A204.1 (cell line): Measurements from ENCODE around the gene DSCAM.

Source experiments
- FAIRE-seq: peaks from 2 replicates; lab custom pipeline; 2012; peaks lifted over from hg19 to GRCh38; lab: Jason Lieb, UNC

Gene DSCAM

DNA sequence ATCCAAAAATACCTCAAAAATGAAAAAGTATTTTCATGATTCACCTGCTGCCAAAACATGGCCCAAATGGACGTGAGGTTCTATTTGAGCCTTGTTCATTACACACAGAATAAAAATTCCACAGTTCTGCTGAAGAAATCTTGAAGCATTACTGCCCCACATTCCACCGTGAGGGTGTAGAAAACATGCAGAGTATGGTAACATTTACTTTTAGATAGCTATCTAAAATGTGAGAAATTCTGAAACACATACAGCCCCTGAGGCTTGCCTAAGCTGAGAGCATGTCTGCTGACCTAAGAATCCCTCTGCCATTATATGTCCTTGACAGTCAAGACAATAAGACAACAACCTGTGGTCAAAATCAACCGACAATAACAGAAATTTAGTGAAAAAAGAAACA lies 186.5 kb downstream of the DSCAM start:
- FAIRE-seq, result no peak

DNA sequence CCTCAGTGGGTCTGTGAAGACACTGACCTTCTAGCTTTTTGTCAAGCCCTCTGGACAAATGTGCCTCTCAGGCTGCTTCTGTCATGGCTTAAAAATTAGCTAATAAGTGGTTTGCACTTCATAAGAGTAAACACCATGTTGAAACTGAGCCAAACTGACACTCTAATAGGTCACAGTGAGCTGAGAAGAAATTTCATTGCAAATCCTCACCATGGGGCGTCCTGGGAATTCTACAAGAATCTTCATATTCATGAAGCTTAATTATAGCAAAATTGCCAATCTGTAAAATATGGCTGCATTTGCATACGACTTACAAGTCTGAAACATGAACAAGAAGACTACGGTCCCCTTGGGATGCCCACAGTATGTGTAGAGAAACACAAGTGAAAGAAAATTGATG lies 188.6 kb downstream of the DSCAM start:
- FAIRE-seq, result no peak

DNA sequence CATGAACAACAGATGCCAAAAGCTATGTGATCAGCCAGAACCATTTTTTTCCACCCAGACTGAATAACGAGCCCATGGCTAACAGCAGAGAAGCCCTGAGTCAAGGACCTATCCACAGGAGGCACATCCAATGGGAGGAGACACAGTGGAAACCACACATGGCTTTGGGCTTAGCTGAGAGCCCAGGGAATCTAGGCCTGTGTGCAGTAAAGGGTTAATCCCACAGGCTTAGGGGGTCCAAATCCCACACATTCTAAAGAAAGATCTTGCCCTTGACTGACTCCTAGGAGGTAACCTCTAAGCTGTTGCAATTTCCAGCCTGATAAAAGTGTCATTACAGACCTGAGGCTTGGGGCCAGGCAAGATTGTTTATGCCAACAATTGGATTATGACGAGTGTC lies 194.5 kb downstream of the DSCAM start:
- FAIRE-seq, result no peak

DNA sequence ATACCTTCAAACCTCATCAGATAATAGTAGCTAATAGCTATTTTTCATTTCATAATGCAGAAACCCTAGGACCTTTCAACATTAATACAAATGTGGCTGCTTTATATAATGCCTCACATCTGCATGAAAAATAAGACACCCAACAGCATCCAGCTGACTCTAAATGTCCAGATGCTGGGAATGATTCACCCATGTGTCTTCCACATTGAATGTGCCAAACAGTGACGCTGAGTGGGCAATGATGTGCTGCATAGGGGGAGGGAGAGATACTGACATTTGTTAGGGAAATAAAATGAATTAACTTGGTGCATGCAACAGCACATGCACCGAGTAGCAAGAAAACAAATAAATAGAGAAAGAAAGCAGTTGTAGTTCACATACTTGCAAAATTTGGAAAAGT lies 199.3 kb downstream of the DSCAM start:
- no peak for FAIRE-seq

DNA sequence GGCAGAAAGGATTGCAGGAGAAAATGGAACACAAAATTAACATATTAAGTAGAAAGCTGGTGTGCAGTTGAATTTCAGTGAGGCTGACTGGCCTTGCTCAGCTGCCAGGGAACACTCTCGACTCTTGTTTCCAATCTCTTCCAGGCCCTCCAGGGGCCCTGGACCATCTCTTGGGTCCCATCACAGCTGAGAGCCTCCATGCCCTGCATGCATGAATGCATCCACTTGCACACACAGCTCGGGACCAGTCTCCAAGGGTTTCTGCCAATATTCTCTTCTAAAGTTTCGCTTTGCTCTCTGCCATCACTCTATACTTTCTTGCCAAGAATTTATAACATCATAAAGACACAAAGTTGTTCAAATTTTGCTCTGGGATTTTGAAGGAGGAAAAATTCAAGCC lies 200.3 kb downstream of the DSCAM start:
- no peak for FAIRE-seq

DNA sequence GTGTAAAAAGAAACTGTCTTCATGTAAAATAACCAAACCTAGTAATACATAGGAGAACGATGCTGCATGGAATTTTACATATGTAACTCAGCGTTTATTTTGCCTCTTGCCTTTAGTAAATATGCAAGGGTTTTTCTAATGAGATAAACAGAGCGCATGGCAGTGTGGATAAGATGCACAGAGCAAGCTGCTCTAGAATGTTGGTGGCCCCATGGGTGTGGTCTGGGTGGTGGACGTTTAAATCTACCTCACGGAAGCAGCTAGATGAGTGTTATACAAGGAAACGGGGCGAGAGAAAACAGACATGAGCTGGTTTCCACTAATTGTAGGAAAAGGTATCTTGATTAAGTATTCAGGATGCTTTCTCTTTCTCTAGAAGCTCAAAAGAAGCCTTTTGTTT lies 205.9 kb downstream of the DSCAM start:
- FAIRE-seq, result no peak

DNA sequence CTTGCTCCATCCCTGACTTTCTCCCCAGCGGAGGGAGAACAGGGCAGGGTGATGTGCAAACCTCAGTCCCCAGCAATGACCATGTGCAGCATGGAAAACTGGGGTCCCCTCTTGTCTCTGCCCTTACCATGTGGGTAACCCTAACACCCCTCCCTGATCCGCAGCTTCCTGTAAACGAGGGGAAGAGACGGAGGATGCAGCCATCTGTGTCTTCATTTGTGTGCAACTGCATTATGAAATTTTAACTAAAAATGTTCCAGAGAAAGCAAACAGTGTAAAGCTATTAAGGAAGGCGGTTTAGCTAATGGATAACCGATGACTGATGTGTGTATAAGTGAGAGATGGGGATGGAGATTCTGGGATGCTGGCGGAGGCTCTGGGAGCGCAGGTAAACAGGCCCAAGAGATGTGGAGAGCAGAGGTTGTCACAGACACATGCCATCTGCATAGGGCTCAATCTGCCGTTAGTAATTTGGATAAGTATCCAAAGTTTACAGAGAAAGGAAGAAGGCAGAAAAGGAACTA lies 206.6 kb downstream of the DSCAM start:
- FAIRE-seq, result no peak

DNA sequence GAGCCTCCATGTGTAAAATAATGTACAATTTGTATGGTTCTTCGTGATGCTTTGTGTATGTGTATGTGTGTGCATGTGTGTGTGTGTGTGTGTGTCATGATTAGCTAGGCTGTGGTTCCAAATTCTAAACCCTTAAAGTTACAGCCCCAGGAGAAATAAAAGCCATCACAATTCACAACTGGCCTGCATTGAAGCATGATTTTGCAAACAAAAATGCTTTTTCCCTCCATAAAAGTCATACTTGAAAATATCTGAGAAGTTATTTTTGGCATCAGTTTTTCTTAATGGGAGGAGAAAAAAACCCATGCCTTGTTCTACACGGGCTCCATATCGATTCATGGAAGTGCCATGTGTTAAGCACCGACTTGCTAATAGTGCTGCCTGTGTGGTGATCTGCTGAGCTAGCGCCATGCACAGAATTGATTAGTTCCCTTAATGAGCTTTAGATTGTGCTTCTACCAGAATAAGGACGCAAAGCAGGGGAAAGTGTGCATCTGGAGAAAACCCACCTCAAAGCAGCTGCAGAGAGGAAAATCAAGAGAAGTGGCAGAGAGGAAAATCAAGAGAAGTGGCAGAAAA lies 207.3 kb downstream of the DSCAM start:
- no peak for FAIRE-seq

DNA sequence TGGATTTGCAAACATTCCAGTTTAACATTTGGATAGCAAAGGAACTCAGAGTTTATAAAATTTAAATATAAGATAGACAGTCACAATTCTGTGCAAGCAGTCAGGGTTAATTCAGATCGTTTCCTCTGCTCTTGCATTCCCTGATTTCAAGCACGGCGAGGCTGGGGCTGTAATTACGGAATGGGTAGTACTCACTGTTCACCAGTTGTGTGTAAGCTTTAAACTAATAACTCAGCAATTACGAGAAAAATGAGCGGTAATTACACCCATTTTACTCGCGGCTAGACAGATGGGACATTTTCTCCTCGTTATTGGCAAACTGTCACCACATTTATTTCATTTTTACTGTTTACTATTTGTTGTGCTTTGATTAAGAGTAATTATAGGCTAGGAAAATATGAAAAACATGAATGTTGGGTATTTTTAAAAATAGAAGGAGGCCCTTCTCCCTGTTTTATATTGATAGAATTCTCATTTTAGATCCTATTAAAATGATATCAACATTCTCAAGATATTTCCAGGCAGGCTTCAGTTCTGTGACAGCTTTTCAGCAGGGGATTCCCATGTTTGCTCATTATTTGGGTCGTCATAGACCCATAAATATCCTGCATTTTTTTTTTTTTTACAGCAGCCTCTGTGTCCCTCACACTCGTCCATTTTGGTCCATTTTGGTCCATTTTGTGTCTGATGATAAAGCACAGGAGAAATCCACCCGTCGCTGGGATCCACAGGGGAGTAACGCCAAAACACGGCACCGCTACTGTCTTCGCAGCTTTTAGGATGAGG lies 208.3 kb downstream of the DSCAM start:
- FAIRE-seq, result no peak

DNA sequence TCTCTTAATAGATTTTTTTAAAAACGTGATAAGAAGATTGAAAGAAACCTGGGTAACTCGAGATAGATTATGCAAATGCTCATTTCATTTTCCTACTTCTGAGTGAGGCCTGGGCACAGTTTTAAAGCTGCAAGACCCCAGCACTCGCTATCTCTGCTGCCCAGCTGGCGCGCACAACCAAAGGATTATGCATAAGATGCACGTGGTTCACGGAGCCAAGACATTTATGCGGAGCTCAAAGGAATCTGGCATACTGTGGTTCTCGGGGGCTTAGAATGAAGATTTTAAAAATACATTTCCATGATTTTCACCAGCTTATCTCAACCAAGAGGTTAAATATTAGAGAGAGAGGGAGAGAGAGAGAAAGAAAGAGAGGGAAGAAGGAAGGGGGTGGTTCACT lies 210.9 kb downstream of the DSCAM start:
- no peak for FAIRE-seq

DNA sequence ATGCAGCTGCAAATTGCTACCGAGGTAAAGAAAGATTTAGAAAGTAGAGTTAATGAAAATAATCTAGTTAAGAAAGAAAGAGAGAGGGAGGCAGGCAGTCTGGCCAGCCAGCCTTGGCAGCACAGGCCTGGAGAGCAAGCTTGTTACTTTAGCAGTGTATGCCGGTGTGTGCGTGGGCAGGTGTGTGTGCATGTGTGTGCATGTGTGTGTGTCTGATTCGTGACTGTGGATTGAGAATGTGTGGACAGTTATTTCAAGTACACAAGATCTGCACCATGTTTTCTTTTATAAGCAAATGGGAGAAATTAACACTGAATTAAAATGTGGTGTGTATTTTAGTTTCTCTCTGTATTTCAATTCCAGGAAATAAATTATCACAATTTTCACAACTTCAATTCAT lies 211.6 kb downstream of the DSCAM start:
- FAIRE-seq, result no peak

DNA sequence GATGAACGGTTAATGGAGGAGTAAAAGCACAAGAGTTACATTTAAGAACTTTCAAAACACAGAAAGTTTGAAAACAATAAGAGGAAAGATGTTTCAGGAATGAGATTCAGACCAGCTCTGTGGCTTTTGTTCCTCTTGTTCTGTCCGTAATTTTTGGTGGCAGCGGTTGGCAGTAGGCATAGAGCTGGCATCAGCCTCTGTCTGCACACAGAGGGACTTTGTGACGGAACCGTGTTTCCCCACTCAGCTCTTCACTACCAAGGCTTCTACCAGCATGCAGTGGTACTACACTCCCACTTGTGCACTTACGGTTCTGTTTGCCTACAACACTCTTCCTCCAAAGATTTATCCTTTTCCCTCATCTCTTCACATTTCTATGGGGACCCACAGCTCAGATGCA lies 212.8 kb downstream of the DSCAM start:
- no peak for FAIRE-seq

DNA sequence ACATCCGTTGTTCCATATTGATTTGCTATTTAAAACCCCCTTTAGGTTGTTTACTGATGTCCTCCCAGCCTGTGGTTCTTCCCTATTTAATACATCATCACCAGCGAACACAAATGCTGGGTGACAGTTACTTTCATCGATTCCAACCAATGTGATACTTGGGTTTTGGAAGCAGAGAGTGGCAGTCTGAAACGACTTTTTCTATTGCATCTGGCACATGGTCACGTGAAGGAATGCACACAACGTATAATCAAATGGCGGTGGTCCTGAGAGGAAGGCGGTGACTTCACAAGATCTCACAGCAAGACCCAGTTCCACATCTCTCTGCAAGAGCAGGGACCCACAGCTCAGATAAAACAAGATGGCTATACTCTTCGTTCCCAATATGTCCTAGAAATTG lies 213.9 kb downstream of the DSCAM start:
- no peak for FAIRE-seq

DNA sequence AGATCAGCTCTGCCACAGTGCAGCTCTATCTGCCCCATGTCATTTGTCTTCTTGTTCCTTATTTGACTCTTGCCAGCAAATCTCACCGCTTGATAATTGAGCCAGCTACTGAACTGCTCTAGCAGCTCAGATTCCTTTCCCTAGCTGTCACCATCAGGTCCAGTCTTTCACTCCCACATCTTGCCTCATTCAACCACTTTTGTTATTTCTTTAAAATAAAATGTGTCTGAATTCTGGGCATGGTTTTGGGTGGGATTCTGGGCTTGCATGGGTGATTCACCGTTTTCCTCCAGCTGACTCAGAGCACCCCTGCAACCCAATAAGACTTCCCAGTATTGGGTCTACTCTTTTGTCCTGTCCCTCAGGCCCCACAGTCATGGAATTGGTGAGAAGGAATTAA lies 215.7 kb downstream of the DSCAM start:
- FAIRE-seq, result no peak

DNA sequence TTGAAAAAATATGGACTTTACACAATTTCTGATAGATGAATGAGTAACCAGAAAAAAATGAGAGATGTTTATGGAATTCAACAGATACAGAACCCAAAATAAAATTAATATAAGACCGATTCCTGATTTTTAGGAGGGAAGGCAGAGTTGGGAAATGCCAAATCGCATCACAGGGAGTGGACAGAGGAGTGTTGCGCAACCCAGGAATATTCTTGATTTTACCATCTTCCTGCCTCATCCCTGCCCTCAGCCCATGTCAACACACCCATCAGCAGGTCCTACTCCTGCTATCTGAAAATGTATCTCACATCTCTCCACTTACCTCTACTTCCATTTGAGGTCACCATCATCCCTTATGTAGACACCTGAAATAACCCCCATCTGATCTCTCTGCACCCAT lies 221.0 kb downstream of the DSCAM start:
- no peak for FAIRE-seq

DNA sequence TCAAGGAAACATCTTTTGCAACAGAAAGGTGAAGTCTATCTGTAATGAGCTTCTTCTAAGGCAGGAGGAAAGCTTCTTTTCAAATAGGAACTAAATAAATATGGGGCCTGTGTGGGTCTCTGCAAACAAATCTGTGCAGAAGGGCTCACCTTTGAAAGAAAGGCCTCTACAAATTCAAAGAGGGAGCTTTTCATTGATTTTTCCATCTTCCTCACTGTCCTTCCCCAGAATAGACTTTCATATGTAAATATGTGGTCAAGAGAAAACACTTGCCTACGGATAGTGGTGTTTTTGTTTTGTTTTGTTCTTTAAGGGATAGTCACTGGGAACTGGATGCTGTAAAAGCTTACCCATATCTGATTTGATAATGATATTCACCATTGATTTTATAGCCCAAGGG lies 223.4 kb downstream of the DSCAM start:
- no peak for FAIRE-seq

DNA sequence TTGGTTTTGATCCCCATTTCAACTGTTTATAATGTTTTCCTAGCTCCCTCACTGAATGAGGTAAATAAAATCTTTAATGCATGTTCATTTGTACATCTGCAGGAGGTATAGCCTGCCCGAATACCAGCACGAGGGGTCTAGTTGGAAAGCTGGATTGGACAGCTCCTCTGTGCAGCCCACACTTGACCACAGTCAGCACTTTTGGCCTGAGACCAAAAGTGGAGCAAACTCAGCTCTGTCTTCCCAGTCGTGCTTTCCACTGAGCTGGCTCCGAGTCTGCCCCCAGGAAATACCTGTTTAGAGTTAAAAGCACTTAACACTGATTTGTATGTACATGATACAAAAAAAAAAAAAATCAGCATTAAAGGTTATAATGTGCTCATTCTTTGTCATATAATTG lies 224.4 kb downstream of the DSCAM start:
- FAIRE-seq, result no peak

DNA sequence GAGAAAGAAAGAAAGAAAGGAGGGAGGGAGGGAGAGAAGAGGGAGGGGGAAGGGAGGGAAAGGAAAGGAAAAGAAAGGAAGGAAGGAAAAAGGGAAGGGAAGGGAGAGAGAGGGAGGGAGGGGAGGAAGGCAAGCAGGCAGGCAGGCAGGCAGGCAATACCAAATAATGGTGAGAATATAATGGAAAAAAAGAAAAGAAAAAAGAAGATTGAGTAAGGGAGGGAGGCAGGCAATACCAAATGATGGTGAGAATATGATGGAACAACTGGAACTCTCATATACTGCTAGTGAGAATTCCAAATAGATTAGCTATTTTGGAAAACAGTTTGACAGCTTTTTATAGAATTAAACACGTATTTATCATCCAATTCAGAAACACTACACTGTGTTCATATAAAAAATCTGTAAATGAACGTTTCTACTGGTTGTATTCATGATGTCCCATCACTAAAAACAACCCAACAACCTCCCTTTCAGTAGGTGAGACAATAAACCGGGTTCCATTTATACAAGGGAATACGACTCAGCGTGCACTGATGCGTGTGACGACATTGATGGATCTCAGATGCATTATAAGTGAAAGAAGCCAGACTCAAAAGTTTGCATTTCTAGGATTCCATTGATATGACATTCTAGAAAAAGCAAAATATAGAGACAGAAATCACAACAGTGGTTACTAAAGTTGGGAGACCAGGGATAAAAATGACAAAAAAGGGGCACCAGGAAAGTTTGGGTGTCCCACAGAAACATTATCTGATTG lies 226.4 kb downstream of the DSCAM start:
- no peak for FAIRE-seq

DNA sequence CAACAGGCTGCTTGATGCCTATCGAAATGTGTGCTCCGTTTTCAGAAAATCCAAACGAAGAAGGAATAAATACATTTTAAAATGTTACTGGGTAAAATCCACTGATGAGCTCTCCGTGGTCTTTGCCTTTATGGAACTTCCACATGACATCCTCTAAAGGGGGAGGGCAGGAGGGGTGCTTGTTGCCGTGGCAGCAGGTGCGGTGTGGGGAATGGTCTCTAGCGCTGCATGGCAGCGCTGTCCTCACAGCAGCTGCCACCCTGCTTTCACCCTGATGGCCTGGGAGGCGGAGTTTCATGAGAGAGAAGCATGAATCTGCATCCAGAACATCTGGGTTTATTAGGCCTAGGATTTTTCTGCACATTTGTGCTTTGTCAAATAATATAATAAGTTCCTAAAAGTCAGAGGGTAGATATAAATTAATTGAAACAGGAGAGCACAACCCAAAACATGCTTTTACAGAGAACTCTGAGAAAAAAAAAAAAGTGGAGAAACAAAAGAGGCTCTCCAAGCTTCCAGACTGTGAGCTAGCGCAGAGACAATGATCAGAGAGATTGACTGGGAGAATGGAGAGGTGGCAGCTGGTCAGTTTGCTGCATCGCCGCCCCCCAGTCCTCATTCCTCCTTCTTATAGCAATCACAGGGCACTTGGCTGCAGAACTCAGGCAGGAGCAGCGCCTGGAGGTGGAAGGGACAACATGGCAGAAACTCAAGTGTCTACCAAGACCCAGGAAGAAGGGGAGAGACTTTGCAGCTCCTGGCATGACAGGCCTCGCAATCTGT lies 228.6 kb downstream of the DSCAM start:
- no peak for FAIRE-seq

DNA sequence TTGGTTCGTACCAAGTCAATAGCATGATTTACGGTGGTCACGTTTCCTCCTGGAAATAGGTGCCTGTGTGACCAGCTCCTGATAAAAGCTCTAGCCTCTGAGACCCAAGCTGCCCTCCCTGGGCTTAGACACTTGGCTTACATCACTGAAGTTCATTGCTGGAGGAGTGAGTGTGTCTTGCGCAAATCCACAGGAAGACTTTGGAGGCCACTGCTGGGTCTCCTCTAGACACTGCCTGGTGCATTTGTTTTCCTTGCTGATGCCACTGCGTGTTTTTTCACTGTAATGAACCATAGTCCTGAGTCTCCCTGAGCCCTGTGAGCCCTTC lies 230.6 kb downstream of the DSCAM start:
- FAIRE-seq, result no peak

DNA sequence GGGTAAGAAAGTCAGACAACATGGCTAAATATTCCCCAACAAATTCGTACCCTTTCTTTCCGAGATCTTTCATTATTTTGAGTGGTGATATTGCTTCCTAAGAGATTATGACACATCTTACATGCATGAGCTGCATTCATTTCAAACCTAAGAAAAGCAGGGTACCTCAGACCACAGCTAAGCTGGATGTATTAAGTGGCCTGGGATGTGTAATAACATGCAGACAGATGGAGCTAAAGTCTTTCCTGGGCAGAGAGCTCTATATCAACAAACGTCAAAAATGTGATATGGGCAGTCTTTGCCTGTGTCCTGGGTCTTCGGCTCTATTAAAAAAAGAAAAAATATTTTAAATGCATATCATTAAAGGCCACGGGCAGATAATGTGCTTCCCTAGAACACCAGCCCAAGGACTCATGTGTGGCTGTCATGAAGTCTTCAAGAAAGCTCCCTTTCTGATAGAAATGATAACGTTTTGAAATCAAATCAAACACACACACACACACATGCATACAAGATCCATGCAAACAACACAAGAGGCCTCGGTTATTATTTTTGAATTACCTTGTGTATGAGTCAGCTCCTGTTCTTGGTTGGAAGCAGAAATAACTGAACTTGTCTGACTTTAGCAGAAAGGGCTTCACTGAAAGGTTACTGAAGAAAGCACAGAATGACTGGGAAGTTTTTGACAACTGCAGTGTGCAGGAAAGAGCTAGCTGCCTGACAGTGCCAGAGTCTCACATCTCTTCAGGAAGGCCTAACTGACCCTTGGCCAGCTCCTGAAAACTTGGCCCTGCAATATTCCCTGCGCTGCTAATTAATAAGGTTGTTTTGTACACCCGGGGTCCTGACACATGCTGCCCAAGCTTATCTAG lies 231.2 kb downstream of the DSCAM start:
- FAIRE-seq, result no peak

DNA sequence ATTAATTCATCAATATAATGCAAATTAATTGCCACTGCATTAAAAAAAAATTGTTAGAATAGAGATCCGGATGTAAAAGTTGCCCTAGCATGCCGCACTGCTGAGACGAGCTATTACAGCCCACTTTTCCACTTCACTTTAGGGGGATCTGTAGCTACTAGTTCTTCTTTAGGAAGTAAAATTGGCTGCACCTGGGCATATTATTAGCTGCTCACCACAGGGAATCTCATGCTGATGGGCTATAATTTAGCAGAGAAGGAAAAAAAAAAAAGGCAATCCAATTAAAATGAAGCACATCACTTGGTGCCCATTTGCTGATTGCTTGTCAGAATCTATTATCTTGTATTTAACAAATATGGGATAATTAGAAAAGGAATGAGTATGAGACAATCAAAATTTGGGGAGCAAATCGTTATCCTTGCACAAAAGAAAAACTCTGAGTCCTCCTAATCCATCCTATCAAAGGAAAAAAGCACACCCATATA lies 233.4 kb downstream of the DSCAM start:
- no peak for FAIRE-seq
